ENCODE measurements around the gene ZNF611. TPM values are rescaled to one million over a fixed set of nuclear protein-coding genes. Genes with fewer than 3 reads are reported as not detected.
"Not testable (repeated sequence)": the region's sequence is repeated elsewhere in the genome, so short reads cannot be mapped to it uniquely, and the experiment has no call there.

ZNF611 gene
- total RNA-seq, 4 donors from 2014 or later: 7.2 to 29.7 (median 25.0) TPM

GRCh38 chr19:52685811-52686210 lies 49.0 kb downstream of the ZNF611 start:
- no peaks in the 10 kb centered on the region for H3K4me1 ChIP-seq

GRCh38 chr19:52681216-52681615 lies 53.6 kb downstream of the ZNF611 start:
- H3K9me3 ChIP-seq; intact Hi-C loops (cut with DNase I; ENCODE audit: low total_unique reads); H3K27ac ChIP-seq; H3K27me3 ChIP-seq; DNase-seq; H3K4me3 ChIP-seq; H3K36me3 ChIP-seq; H3K4me1 ChIP-seq: not testable (repeated sequence)

More at GRCh38 chr19:52685811-52686210, 49.0 kb downstream of the ZNF611 start:
- no peaks in the 10 kb centered on the region for H3K36me3 ChIP-seq
- intact Hi-C loops (cut with DNase I; ENCODE audit: low total_unique reads): no loop called here
- no peak overlapping the region for H3K27ac ChIP-seq
- no peak overlapping the region for H3K4me3 ChIP-seq
- no peak for TF ChIP-seq CTCF (IDR thresholded peaks at IDR 0.05)
- TF ChIP-seq POLR2A (IDR thresholded peaks at IDR 0.05): no peak
- no peak for DNase-seq
- no peaks in the 10 kb centered on the region for H3K27me3 ChIP-seq
- no peaks in the 10 kb centered on the region for H3K9me3 ChIP-seq

- intact Hi-C loops (cut with DNase I; ENCODE audit: low total_unique reads): no loop called here
- no peaks in the 10 kb centered on the region for H3K4me1 ChIP-seq
- H3K27ac ChIP-seq: no peak overlapping the region
- H3K36me3 ChIP-seq: no peaks in the 10 kb centered on the region
- no peaks in the 10 kb centered on the region for H3K9me3 ChIP-seq
- no peak for DNase-seq
- TF ChIP-seq POLR2A (IDR thresholded peaks at IDR 0.05) (no peak), CTCF (IDR thresholded peaks at IDR 0.05) (no peak)
- H3K4me3 ChIP-seq: no peak overlapping the region
- H3K27me3 ChIP-seq: no peaks in the 10 kb centered on the region
Measured at GRCh38 chr19:52679598-52679997, 55.2 kb downstream of the ZNF611 start.

GRCh38 chr19:52675239-52675638 lies 59.6 kb downstream of the ZNF611 start:
- H3K4me3 ChIP-seq, H3K27ac ChIP-seq, DNase-seq: not testable (repeated sequence)

GRCh38 chr19:52673014-52673413 lies 61.8 kb downstream of the ZNF611 start:
- Histone ChIP-seq H3K9me3 (no peaks in the 10 kb centered on the region), H3K36me3 (no peaks in the 10 kb centered on the region), H3K4me3 (no peak overlapping the region), H3K27ac (no peak overlapping the region), H3K4me1 (no peaks in the 10 kb centered on the region), H3K27me3 (no peaks in the 10 kb centered on the region)
- intact Hi-C loops (cut with DNase I; ENCODE audit: low total_unique reads): no loop called here
- no peak for TF ChIP-seq POLR2A (IDR thresholded peaks at IDR 0.05)
- no peak for TF ChIP-seq CTCF (IDR thresholded peaks at IDR 0.05)
- DNase-seq: no peak

More at GRCh38 chr19:52675239-52675638, 59.6 kb downstream of the ZNF611 start:
- H3K27me3 ChIP-seq; H3K36me3 ChIP-seq; H3K4me1 ChIP-seq; intact Hi-C loops (cut with DNase I; ENCODE audit: low total_unique reads); H3K9me3 ChIP-seq: not testable (repeated sequence)

GRCh38 chr19:52670046-52670445 lies 64.8 kb downstream of the ZNF611 start:
- H3K36me3 ChIP-seq: no peaks in the 10 kb centered on the region
- intact Hi-C loops (cut with DNase I; ENCODE audit: low total_unique reads): no loop called here
- no peak overlapping the region for H3K4me3 ChIP-seq

More at GRCh38 chr19:52670046-52670445, 64.8 kb downstream of the ZNF611 start:
- H3K9me3 ChIP-seq: no peaks in the 10 kb centered on the region
- no peaks in the 10 kb centered on the region for H3K27me3 ChIP-seq
- no peaks in the 10 kb centered on the region for H3K4me1 ChIP-seq
- TF ChIP-seq POLR2A (IDR thresholded peaks at IDR 0.05) (no peak), CTCF (IDR thresholded peaks at IDR 0.05) (no peak)
- no peak for DNase-seq
- no peak overlapping the region for H3K27ac ChIP-seq
